Right lobe of liver (tissue), 4 donors: ENCODE measurements around the gene CEP72.

Source experiments
- CTCF ChIP-seq, 4 donors: fragments of 200-600 bp in 3 of 4; fragments of 450-650 bp in 1 of 4; IDR thresholded peaks; one replicate each; pipeline versions ENCODE4 v1.5.1 to v1.8.0; 2016 to 2022; ENCODE audit warnings: antibody characterized with exemption in 4 of 4, mild to moderate bottlenecking in 2 of 4
- POLR2A ChIP-seq: fragments of 450-650 bp; IDR thresholded peaks from one replicate; pipeline ENCODE4 v1.6.1; 2017; ENCODE audit warnings: antibody characterized with exemption, mild to moderate bottlenecking
- donor health status: DM: no; HTN: no; CAD: no.
- donor health status: DM: no; HTN: no; CAD: no.
- donor health status: DM: no; HTN: yes; CAD: no.

GRCh38 chr5:669111-669841 is 57.1 kb downstream of the CEP72 start:
- TF ChIP-seq CTCF (IDR thresholded peaks at IDR 0.05) (peak; percentile 25 to 53 (median 42)), POLR2A (no peak)
